Measurements from ENCODE around the gene TTLL9. TPM values are rescaled to one million over a fixed set of nuclear protein-coding genes. Genes with fewer than 3 reads are reported as not detected.

The TTLL9 gene
- total RNA-seq, 1 donor from 2014 or later, result 0.24 TPM

GRCh38 chr20:31833931-31834521 is 36.4 kb upstream of the TTLL9 start:
- TF ChIP-seq CTCF (IDR thresholded peaks at IDR 0.05), result no peak
- no peak for DNase-seq (ENCODE audit: extremely low spot score, unreplicated experiment)
- Mint-ChIP-seq H3K4me1 (ENCODE audit: unreplicated experiment) (peaks cover 3% of the 10 kb centered on the region), H3K4me3 (ENCODE audit: unreplicated experiment) (no peak overlapping the region), H3K36me3 (ENCODE audit: unreplicated experiment) (no peaks in the 10 kb centered on the region), H3K9me3 (ENCODE audit: unreplicated experiment) (no peaks in the 10 kb centered on the region), H3K27ac (ENCODE audit: unreplicated experiment) (no peak overlapping the region), H3K27me3 (ENCODE audit: unreplicated experiment) (no peaks in the 10 kb centered on the region)

- no peak overlapping the region for H3K4me3 Mint-ChIP-seq (ENCODE audit: unreplicated experiment)
- no peaks in the 10 kb centered on the region for H3K27me3 Mint-ChIP-seq (ENCODE audit: unreplicated experiment)
- no peak for TF ChIP-seq CTCF (IDR thresholded peaks at IDR 0.05)
- H3K36me3 Mint-ChIP-seq (ENCODE audit: unreplicated experiment), result no peaks in the 10 kb centered on the region
- peaks cover 5% of the 10 kb centered on the region for H3K4me1 Mint-ChIP-seq (ENCODE audit: unreplicated experiment)
- H3K27ac Mint-ChIP-seq (ENCODE audit: unreplicated experiment), result no peak overlapping the region
- no peaks in the 10 kb centered on the region for H3K9me3 Mint-ChIP-seq (ENCODE audit: unreplicated experiment)
- DNase-seq (ENCODE audit: extremely low spot score, unreplicated experiment), result no peak
Measured at GRCh38 chr20:31835554-31835953, 34.9 kb upstream of the TTLL9 start.

- Mint-ChIP-seq H3K36me3 (ENCODE audit: unreplicated experiment) (no peaks in the 10 kb centered on the region), H3K27ac (ENCODE audit: unreplicated experiment) (no peak overlapping the region), H3K27me3 (ENCODE audit: unreplicated experiment) (no peaks in the 10 kb centered on the region), H3K4me1 (ENCODE audit: unreplicated experiment) (peaks cover 12% of the 10 kb centered on the region), H3K4me3 (ENCODE audit: unreplicated experiment) (no peak overlapping the region), H3K9me3 (ENCODE audit: unreplicated experiment) (no peaks in the 10 kb centered on the region)
- no peak for TF ChIP-seq CTCF (IDR thresholded peaks at IDR 0.05)
- DNase-seq (ENCODE audit: extremely low spot score, unreplicated experiment), result peak; percentile 93
Measured at GRCh38 chr20:31835977-31836852, 34.2 kb upstream of the TTLL9 start.

GRCh38 chr20:31836853-31837608 is 33.4 kb upstream of the TTLL9 start:
- no peaks in the 10 kb centered on the region for H3K9me3 Mint-ChIP-seq (ENCODE audit: unreplicated experiment)
- no peaks in the 10 kb centered on the region for H3K27me3 Mint-ChIP-seq (ENCODE audit: unreplicated experiment)
- H3K4me3 Mint-ChIP-seq (ENCODE audit: unreplicated experiment), result no peak overlapping the region
- H3K27ac Mint-ChIP-seq (ENCODE audit: unreplicated experiment), result peak overlapping the region; percentile 41
- no peak for TF ChIP-seq CTCF (IDR thresholded peaks at IDR 0.05)
- no peaks in the 10 kb centered on the region for H3K36me3 Mint-ChIP-seq (ENCODE audit: unreplicated experiment)
- DNase-seq (ENCODE audit: extremely low spot score, unreplicated experiment), result no peak
- peaks cover 20% of the 10 kb centered on the region for H3K4me1 Mint-ChIP-seq (ENCODE audit: unreplicated experiment)
